Erythroblast (primary cell): Measurements from ENCODE around the gene APIP.

Experiments
- GATA1 ChIP-seq: IDR thresholded peaks from 2 replicates; pipeline ENCODE4 v1.6.1; 2011; ENCODE audit warnings: low read depth, mild to moderate bottlenecking, control low read depth, low read length, moderate library complexity
- POLR2A ChIP-seq: IDR thresholded peaks from 2 replicates; pipeline ENCODE4 v1.6.1; 2011; ENCODE audit warnings: mild to moderate bottlenecking, low read length

GRCh38 chr11:34843271-34843670 lies 72.9 kb downstream of the APIP start:
- TF ChIP-seq POLR2A (no peak), GATA1 (no peak)
